Smooth muscle cell (in vitro differentiated cells): ENCODE results near the gene RFX1. TPM values are rescaled to one million over a fixed set of nuclear protein-coding genes. Genes with fewer than 3 reads are reported as not detected.
"Not testable (repeated sequence)": the region's sequence is repeated elsewhere in the genome, so short reads cannot be mapped to it uniquely, and the experiment has no call there.

Experiments
- DNase-seq: peaks from one replicate; lab custom pipeline; 2025; ENCODE audit not compliant: unreplicated experiment; lab: John Stamatoyannopoulos, UW
- H2AFZ ChIP-seq: fragments of 200-600 bp; sonication (generic); 2 replicates; pipeline ENCODE4 v1.6.0; 2016; ENCODE audit warnings: antibody characterized with exemption, low read depth, mild to moderate bottlenecking
- H3F3A ChIP-seq: fragments of 200-600 bp; sonication (generic); 2 replicates; pipeline ENCODE4 v1.6.0; 2017; ENCODE audit warnings: antibody characterized with exemption, low read depth
- H3K27ac ChIP-seq: fragments of 200-600 bp; sonication (generic); 2 replicates; pipeline ENCODE4 v1.5.1; 2016; ENCODE audit warnings: low read depth, mild to moderate bottlenecking
- H3K27me3 ChIP-seq: fragments of 200-600 bp; sonication (generic); 2 replicates; pipeline ENCODE4 v1.6.1; 2016; ENCODE audit warnings: low read depth, mild to moderate bottlenecking
- H3K36me3 ChIP-seq: fragments of 200-600 bp; sonication (generic); 2 replicates; pipeline ENCODE4 v1.5.1; 2016; ENCODE audit warnings: low read depth
- H3K4me1 ChIP-seq: fragments of 200-600 bp; sonication (generic); 2 replicates; pipeline ENCODE4 v1.5.1; 2016; ENCODE audit warnings: low read depth
- H3K4me2 ChIP-seq: fragments of 200-600 bp; sonication (generic); 2 replicates; pipeline ENCODE4 v1.6.0; 2016; ENCODE audit warnings: mild to moderate bottlenecking
- H3K4me3 ChIP-seq: fragments of 200-600 bp; sonication (generic); 2 replicates; pipeline ENCODE4 v1.5.1; 2016; ENCODE audit warnings: mild to moderate bottlenecking
- H3K79me2 ChIP-seq: fragments of 200-600 bp; sonication (generic); 2 replicates; pipeline ENCODE4 v1.6.0; 2016; ENCODE audit warnings: low read depth, mild to moderate bottlenecking
- H3K9ac ChIP-seq: fragments of 200-600 bp; sonication (generic); 2 replicates; pipeline ENCODE4 v1.6.0; 2016; ENCODE audit warnings: low read depth
- H3K9me3 ChIP-seq: fragments of 200-600 bp; sonication (generic); replicated peaks from 2 replicates; pipeline ENCODE4 v1.5.1; 2016; ENCODE audit warnings: low read depth
- H4K20me1 ChIP-seq: fragments of 200-600 bp; sonication (generic); 2 replicates; pipeline ENCODE4 v1.6.0; 2016; ENCODE audit warnings: low read depth
- CTCF ChIP-seq: fragments of 200-600 bp; sonication (generic); IDR thresholded peaks from 2 replicates; pipeline ENCODE4 v1.5.1; 2017; ENCODE audit warnings: borderline replicate concordance, mild to moderate bottlenecking, antibody characterized with exemption; ENCODE audit not compliant: insufficient read depth, poor library complexity, severe bottlenecking
- WGBS: methylation state at CpG from one replicate; pipeline ENCODE4 v1.1.7; 2016; ENCODE audit warnings: low lambda C conversion rate; 5-methylcytosine and 5-hydroxymethylcytosine counted together
- polyA plus RNA-seq: library from polyadenylated mRNA; unstranded; fragments of >200 nt; fragmentation: Nextera tagmentation; extraction: Ambion mirVana; gene quantifications from 2 replicates; pipeline ENCODE4 v1.2.1, GENCODE V29; 2016
- total RNA-seq: library from RNA; depleted of rRNA; stranded (reverse); fragments of >200 nt; gene quantifications from 2 replicates; pipeline ENCODE4 v1.2.3, GENCODE V29; 2014

RFX1 gene
- total and polyA plus RNA-seq, 2 experiments from 2014 or later = 2.2 TPM

DNA sequence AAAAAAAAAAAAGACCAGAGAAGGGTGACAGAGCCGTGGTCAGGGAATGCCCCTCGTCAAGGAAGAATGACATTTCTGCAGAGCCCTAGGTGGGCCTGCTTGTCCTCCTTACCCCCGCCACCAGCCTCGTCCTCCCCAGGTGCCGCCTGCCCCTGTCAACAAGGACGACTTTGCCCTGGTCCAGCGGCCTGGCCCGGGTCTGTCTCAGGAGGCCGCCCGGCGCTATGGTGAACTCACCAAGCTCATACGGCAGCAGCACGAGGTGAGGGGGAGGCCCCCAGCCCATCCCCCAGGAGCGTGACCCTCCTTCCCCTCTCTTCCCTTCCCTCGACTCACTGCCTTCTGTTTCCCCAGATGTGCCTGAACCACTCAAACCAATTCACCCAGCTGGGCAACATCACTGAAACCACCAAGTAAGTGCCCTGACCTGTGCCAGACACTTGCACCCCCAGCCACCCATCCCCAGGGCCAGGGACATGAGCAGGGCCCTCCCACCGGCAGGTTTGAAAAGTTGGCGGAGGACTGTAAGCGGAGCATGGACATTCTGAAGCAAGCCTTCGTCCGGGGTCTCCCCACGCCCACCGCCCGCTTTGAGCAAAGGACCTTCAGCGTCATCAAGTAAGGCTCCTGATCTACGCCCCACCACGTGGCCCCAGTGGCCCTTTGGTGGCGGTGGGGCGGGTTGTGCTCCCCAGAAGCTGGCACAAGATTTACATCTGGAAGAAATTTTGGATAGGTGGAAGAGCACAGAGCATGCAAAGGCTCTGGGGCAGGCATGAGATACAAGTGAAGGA, 82.7 kb downstream of the RFX1 start:
- no peaks in the 10 kb centered on the region for H3K9me3 ChIP-seq
- TF ChIP-seq CTCF = no peak
- H3K36me3 ChIP-seq = no peaks in the 10 kb centered on the region
- no peak overlapping the region for H2AFZ ChIP-seq
- H3K27me3 ChIP-seq = no peaks in the 10 kb centered on the region
- H3K4me1 ChIP-seq = no peaks in the 10 kb centered on the region
- no peak overlapping the region for H3K4me3 ChIP-seq
- H3K4me2 ChIP-seq = no peak overlapping the region
- DNase-seq = no peak
- H4K20me1 ChIP-seq = no peaks in the 10 kb centered on the region
- H3F3A ChIP-seq = no peaks in the 10 kb centered on the region
- 98% methylated on average over 27 of the region's 28 CpGs for WGBS
- no peak overlapping the region for H3K27ac ChIP-seq
- H3K79me2 ChIP-seq = no peaks in the 10 kb centered on the region
- H3K9ac ChIP-seq = no peak overlapping the region

DNA sequence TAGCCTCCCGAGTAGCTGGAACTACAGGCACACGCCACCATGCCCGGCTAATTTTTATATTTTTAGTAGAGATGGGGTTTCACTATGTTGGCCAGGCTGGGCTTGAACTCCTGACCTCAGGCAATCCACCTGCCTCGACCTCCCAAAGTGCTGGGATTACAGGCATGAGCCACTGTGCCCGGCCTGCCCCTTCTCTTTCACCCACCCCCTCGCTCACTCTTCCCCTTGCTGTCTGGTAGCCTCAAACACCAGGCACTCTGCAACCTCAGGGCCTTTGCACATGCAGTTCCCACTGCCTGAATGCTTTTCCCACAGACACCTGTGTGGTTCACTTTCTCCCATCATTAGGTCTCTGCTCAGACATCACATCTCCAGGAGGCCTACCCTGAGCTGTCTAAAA, 84.0 kb downstream of the RFX1 start:
- not testable (repeated sequence) for H3K27me3 ChIP-seq, H3K9ac ChIP-seq, H3K9me3 ChIP-seq, H3K4me3 ChIP-seq, H3K27ac ChIP-seq, H3K4me1 ChIP-seq, H3K36me3 ChIP-seq, H3K4me2 ChIP-seq, H2AFZ ChIP-seq, DNase-seq, H3K79me2 ChIP-seq, H4K20me1 ChIP-seq, H3F3A ChIP-seq
- over 99% methylated on average over 6 of the region's 6 CpGs for WGBS

DNA sequence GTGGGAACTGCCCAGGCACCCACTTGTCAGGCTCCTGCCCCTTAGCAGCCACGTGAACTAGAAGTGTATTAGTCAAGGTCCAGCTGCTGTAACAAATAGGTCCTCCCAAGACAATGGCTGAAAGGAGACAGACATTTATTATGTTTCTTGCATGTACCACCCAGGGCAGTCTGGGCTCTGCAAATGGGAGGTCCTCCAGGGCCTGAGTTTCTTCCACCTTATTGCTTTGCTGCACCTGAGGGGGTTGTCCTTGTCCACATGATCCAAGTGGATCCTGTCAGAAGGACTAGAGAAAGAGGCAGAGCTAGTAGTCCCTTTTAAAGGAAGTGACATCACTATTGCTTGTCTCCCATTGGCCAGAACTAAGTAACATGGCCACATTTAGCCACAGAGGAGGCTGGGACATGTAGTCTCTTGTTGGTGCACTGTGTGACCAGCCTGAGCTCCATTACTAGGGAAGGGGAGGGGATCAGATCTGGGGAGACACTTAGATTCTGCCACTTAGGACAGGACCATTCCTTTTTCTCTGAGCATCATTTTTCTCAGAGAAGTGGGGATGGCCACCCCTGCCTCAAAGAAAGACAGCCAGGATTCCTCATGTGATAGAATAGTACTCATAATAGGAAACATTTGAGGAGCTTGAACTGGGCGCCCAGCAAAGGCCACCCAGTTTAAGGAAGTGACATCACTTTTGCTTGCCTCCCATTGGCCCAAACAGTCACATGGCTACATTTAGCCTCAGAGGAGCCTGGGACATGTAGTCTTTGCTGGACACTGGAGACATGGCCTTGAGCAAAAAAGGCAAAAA, 85.0 kb downstream of the RFX1 start:
- Histone ChIP-seq H3K4me1 (no peaks in the 10 kb centered on the region), H3F3A (no peaks in the 10 kb centered on the region), H3K4me3 (no peak overlapping the region), H3K9me3 (no peaks in the 10 kb centered on the region), H2AFZ (no peak overlapping the region), H4K20me1 (no peaks in the 10 kb centered on the region), H3K79me2 (no peaks in the 10 kb centered on the region), H3K4me2 (no peak overlapping the region), H3K36me3 (no peaks in the 10 kb centered on the region), H3K27ac (no peak overlapping the region), H3K9ac (no peak overlapping the region), H3K27me3 (no peaks in the 10 kb centered on the region)
- TF ChIP-seq CTCF = no peak
- 92% methylated on average over 2 of the region's 2 CpGs for WGBS
- no peak for DNase-seq

- no peaks in the 10 kb centered on the region for H3K79me2 ChIP-seq
- TF ChIP-seq CTCF = no peak
- DNase-seq = no peak
- WGBS = 98% methylated on average over 11 of the region's 11 CpGs
- no peaks in the 10 kb centered on the region for H3K27me3 ChIP-seq
- H3K4me3 ChIP-seq = no peak overlapping the region
- H4K20me1 ChIP-seq = no peaks in the 10 kb centered on the region
- no peak overlapping the region for H3K9ac ChIP-seq
- H3K36me3 ChIP-seq = no peaks in the 10 kb centered on the region
- no peaks in the 10 kb centered on the region for H3K9me3 ChIP-seq
- H2AFZ ChIP-seq = no peak overlapping the region
- no peak overlapping the region for H3K27ac ChIP-seq
- no peaks in the 10 kb centered on the region for H3F3A ChIP-seq
- H3K4me1 ChIP-seq = no peaks in the 10 kb centered on the region
- no peak overlapping the region for H3K4me2 ChIP-seq
These were observed 85.6 kb downstream of the RFX1 start for GRCh38 chr19:13920524-13920923.
